ENCODE results near the gene PLLP.

- TF ChIP-seq CTCF (conservative IDR thresholded peaks at IDR 0.05) (0 out of 2 replicates have a peak, but pooled peaks have one; percentile 24), EZH2 (IDR thresholded peaks at IDR 0.05; ENCODE audit: low read depth) (no peak)
Observed at GRCh38 chr16:57299719-57300386, 15.4 kb upstream of the PLLP start.
